IMR-90 (cell line): ENCODE results near the gene SAP30BP. TPM values are rescaled to one million over a fixed set of nuclear protein-coding genes. Genes with fewer than 3 reads are reported as not detected.

Source experiments
- ATAC-seq: fragments of 200-7000 bp; cut with Tn5 transposase; 2 replicates; pipeline ENCODE4 v1.9.1; 2020; ENCODE audit warnings: low read depth, mild to moderate bottlenecking, moderate library complexity
- BruUV-seq: library from RNA; stranded (reverse); fragments of 400-500 nt; replicated peaks from 2 replicates; lab custom pipeline; 2021; lab: Mats Ljungman, UMichigan
- CTCF ChIA-PET: fragments of 300-600 bp; formaldehyde crosslinking; extraction: SDS; loops from one replicate; lab custom pipeline; 2021; ENCODE audit warnings: antibody characterized with exemption; lab: Yijun Ruan, JAX
- POLR2A ChIA-PET: fragments of 300-600 bp; sonication (Branson Sonifier 250); formaldehyde crosslinking; loops from one replicate; lab custom pipeline; 2022; ENCODE audit warnings: antibody characterized with exemption; ENCODE audit not compliant: unreplicated experiment; lab: Charles Lee
- DNase-seq: peaks from one replicate; pipeline ENCODE4 v3.0.0; 2013
- H2AFZ ChIP-seq: replicated peaks from 2 replicates; pipeline ENCODE3; 2013; ENCODE audit warnings: low read length, mild to moderate bottlenecking; ENCODE audit not compliant: poor library complexity
- H2AK5ac ChIP-seq: 2 replicates; pipeline ENCODE4 v1.6.1; 2013; ENCODE audit warnings: low read depth, low read length, inconsistent platforms
- H2AK9ac ChIP-seq: replicated peaks from 2 replicates; pipeline ENCODE3; 2013; ENCODE audit warnings: mild to moderate bottlenecking, low read depth, low read length, moderate library complexity; ENCODE audit not compliant: poor library complexity
- H2BK120ac ChIP-seq: 2 replicates; pipeline ENCODE4 v1.6.1; 2013; ENCODE audit warnings: low read depth, low read length, inconsistent platforms
- H2BK15ac ChIP-seq: 3 replicates; pipeline ENCODE4 v1.6.1; 2013; ENCODE audit warnings: low read depth, low read length, inconsistent platforms
- H2BK20ac ChIP-seq: 2 replicates; pipeline ENCODE4 v1.6.1; 2013; ENCODE audit warnings: low read depth, mild to moderate bottlenecking, inconsistent platforms, low read length, moderate library complexity
- H2BK5ac ChIP-seq: 2 replicates; pipeline ENCODE4 v1.6.1; 2013; ENCODE audit warnings: mild to moderate bottlenecking, low read depth, low read length, inconsistent platforms; ENCODE audit not compliant: poor library complexity, severe bottlenecking
- H3K14ac ChIP-seq: replicated peaks from 2 replicates; pipeline ENCODE4 v1.6.1; 2013; ENCODE audit warnings: low read depth, low read length, inconsistent platforms
- H3K18ac ChIP-seq: 2 replicates; pipeline ENCODE4 v1.6.1; 2013; ENCODE audit warnings: low read depth, low read length, control low read depth
- H3K23ac ChIP-seq: 2 replicates; pipeline ENCODE4 v1.6.1; 2013; ENCODE audit warnings: low read depth, low read length, inconsistent platforms
- H3K27ac ChIP-seq: 2 replicates; pipeline ENCODE4 v1.5.1; 2013; ENCODE audit warnings: mild to moderate bottlenecking, control low read depth, low read length; ENCODE audit not compliant: insufficient read depth
- H3K27me3 ChIP-seq: 2 replicates; pipeline ENCODE4 v1.6.1; 2013; ENCODE audit warnings: low read length; ENCODE audit not compliant: control insufficient read depth, insufficient read depth
- H3K36me3 ChIP-seq: 2 replicates; pipeline ENCODE4 v1.6.1; 2013; ENCODE audit warnings: low read length, mixed read lengths; ENCODE audit not compliant: control insufficient read depth, insufficient read depth
- H3K4ac ChIP-seq: 2 replicates; pipeline ENCODE4 v1.6.1; 2013; ENCODE audit warnings: low read depth, low read length, inconsistent platforms
- H3K4me1 ChIP-seq: 2 replicates; pipeline ENCODE4 v1.6.1; 2013; ENCODE audit warnings: low read length, mixed read lengths; ENCODE audit not compliant: control insufficient read depth, insufficient read depth
- H3K4me2 ChIP-seq: 2 replicates; pipeline ENCODE4 v1.6.1; 2013; ENCODE audit warnings: low read depth, mild to moderate bottlenecking, control low read depth, low read length, moderate library complexity
- H3K4me3 ChIP-seq: 2 replicates; pipeline ENCODE4 v1.5.1; 2013; ENCODE audit warnings: low read depth, mild to moderate bottlenecking, control low read depth, low read length, moderate library complexity; ENCODE audit not compliant: insufficient read depth
- H3K56ac ChIP-seq: 2 replicates; pipeline ENCODE4 v1.6.1; 2013; ENCODE audit warnings: low read length, inconsistent platforms; ENCODE audit not compliant: insufficient read depth; ENCODE audit errors: extremely low read depth
- H3K79me1 ChIP-seq, 2 experiments: 2 replicates each; pipeline ENCODE4 v1.6.1; 2013; ENCODE audit warnings: low read length in 2 of 2, inconsistent platforms in 1 of 2, low read depth in 1 of 2
- H3K9ac ChIP-seq: 2 replicates; pipeline ENCODE4 v1.6.1; 2013; ENCODE audit warnings: low read depth, low read length, control low read depth
- H3K9me1 ChIP-seq: 2 replicates; pipeline ENCODE4 v1.6.1; 2013; ENCODE audit warnings: low read length, inconsistent platforms; ENCODE audit not compliant: insufficient read depth
- H3K9me3 ChIP-seq: 2 replicates; pipeline ENCODE4 v1.6.1; 2013; ENCODE audit warnings: low read length; ENCODE audit not compliant: control insufficient read depth, insufficient read depth
- H4K20me1 ChIP-seq: 2 replicates; pipeline ENCODE4 v1.6.1; 2013; ENCODE audit warnings: low read length, inconsistent platforms; ENCODE audit not compliant: insufficient read depth
- H4K5ac ChIP-seq: 2 replicates; pipeline ENCODE4 v1.6.1; 2013; ENCODE audit warnings: mild to moderate bottlenecking, low read depth, low read length, control low read depth
- H4K8ac ChIP-seq, 2 experiments: 2 replicates each; pipeline ENCODE4 v1.6.1; 2013; ENCODE audit warnings: low read depth in 2 of 2, low read length in 2 of 2, control low read depth in 1 of 2, inconsistent platforms in 1 of 2
- H4K91ac ChIP-seq: 2 replicates; pipeline ENCODE4 v1.6.1; 2013; ENCODE audit warnings: low read depth, low read length, inconsistent platforms; ENCODE audit not compliant: insufficient read depth
- BHLHE40 ChIP-seq: fragments of 150-350 bp; IDR thresholded peaks from 2 replicates; pipeline ENCODE4 v1.6.1; 2016; ENCODE audit warnings: mild to moderate bottlenecking, low read depth, low read length
- CEBPB ChIP-seq: IDR thresholded peaks from 2 replicates; pipeline ENCODE4 v1.6.1; 2012; ENCODE audit warnings: low read depth, low read length, improper control_type of control experiment
- CHD1 ChIP-seq: IDR thresholded peaks from 2 replicates; pipeline ENCODE4 v1.6.1; 2012; ENCODE audit warnings: low read depth, low read length, improper control_type of control experiment
- FOS ChIP-seq: fragments of 150-350 bp; IDR thresholded peaks from 2 replicates; pipeline ENCODE4 v1.6.1; 2016; ENCODE audit warnings: low read depth, low read length
- MAFK ChIP-seq: IDR thresholded peaks from 2 replicates; pipeline ENCODE4 v1.6.1; 2012; ENCODE audit warnings: low read depth, low read length, improper control_type of control experiment
- MAZ ChIP-seq: IDR thresholded peaks from 2 replicates; pipeline ENCODE4 v1.6.1; 2012; ENCODE audit warnings: low read depth, mild to moderate bottlenecking, low read length, improper control_type of control experiment, moderate library complexity, borderline replicate concordance
- MXI1 ChIP-seq: IDR thresholded peaks from 2 replicates; pipeline ENCODE4 v1.6.1; 2012; ENCODE audit warnings: low read depth, mild to moderate bottlenecking, low read length, moderate library complexity, borderline replicate concordance
- NFE2L2 ChIP-seq: fragments of 150-350 bp; IDR thresholded peaks from 2 replicates; pipeline ENCODE4 v1.6.1; 2016; ENCODE audit warnings: low read depth, mild to moderate bottlenecking, low read length
- RAD21 ChIP-seq: IDR thresholded peaks from 2 replicates; pipeline ENCODE4 v1.6.1; 2012; ENCODE audit warnings: low read length, improper control_type of control experiment
- RCOR1 ChIP-seq: IDR thresholded peaks from 2 replicates; pipeline ENCODE4 v1.6.1; 2012; ENCODE audit warnings: mild to moderate bottlenecking, low read length, improper control_type of control experiment; ENCODE audit not compliant: insufficient replicate concordance
- RFX5 ChIP-seq: IDR thresholded peaks from 2 replicates; pipeline ENCODE4 v1.8.0; 2012; ENCODE audit warnings: low read depth, mild to moderate bottlenecking, low read length, moderate library complexity
- SMC3 ChIP-seq: fragments of 150-350 bp; IDR thresholded peaks from 2 replicates; pipeline ENCODE4 v1.6.1; 2016; ENCODE audit warnings: low read depth, mild to moderate bottlenecking, antibody characterized with exemption, low read length, moderate library complexity
- WGBS, 2 experiments: methylation state at CpG; one replicate each; pipeline versions ENCODE4 v1.1.5 to v1.1.7; 2013; ENCODE audit warnings: missing lambda C conversion rate in 2 of 2; ENCODE audit not compliant: insufficient read length in 1 of 2; ENCODE audit errors: extremely low coverage in 2 of 2; 5-methylcytosine and 5-hydroxymethylcytosine counted together
- dilution Hi-C: fragments of 300-500 bp; cut with HindIII; formaldehyde crosslinking; loops from one replicate; pipeline ENCODE4 v1.14.3; 2018; ENCODE audit warnings: low sequenced_read_pairs; ENCODE audit not compliant: unreplicated experiment
- in situ Hi-C: fragments of 300-500 bp; cut with MboI; formaldehyde crosslinking; loops from 3 replicates; pipeline ENCODE4 v1.14.3; 2019; ENCODE audit warnings: low sequenced_read_pairs, inconsistent platforms, mixed read lengths
- intact Hi-C: fragments of 100-400 bp; cut with micrococcal nuclease; formaldehyde crosslinking; loops from 2 replicates; pipeline ENCODE4 v1.10.0; 2022
- polyA plus RNA-seq, 3 experiments: library from polyadenylated mRNA; depleted of rRNA; stranded (reverse); fragments of >200 nt; gene quantifications; 2 replicates each; pipeline ENCODE4 v1.2.3, GENCODE V29; 2012; ENCODE audit warnings: low replicate concordance in 1 of 3
- total RNA-seq: library from RNA; depleted of rRNA; stranded (reverse); fragments of >200 nt; gene quantifications from 2 replicates; pipeline ENCODE4 v1.2.3, GENCODE V29; 2012
- TF ChIP-seq, protein P1 (sequence below): fragments of 150-350 bp; IDR thresholded peaks from 2 replicates; pipeline ENCODE4 v1.6.1; 2016; ENCODE audit warnings: low read depth, mild to moderate bottlenecking, low read length, moderate library complexity, borderline replicate concordance
- TF ChIP-seq, protein P2 (sequence below): conservative IDR thresholded peaks from 2 replicates; pipeline ENCODE4 v1.5.1; 2012; ENCODE audit warnings: mild to moderate bottlenecking, low read depth, low read length, improper control_type of control experiment
- TF ChIP-seq, protein P3 (sequence below): fragments of 150-350 bp; IDR thresholded peaks from 2 replicates; pipeline ENCODE4 v1.6.1; 2017; ENCODE audit warnings: mild to moderate bottlenecking, antibody characterized with exemption, low read length, low read depth

The SAP30BP gene
- total and polyA plus RNA-seq, 2 of the 4 experiments (the other 2 are of a cell fraction), result 70.4 to 139 TPM

DNA sequence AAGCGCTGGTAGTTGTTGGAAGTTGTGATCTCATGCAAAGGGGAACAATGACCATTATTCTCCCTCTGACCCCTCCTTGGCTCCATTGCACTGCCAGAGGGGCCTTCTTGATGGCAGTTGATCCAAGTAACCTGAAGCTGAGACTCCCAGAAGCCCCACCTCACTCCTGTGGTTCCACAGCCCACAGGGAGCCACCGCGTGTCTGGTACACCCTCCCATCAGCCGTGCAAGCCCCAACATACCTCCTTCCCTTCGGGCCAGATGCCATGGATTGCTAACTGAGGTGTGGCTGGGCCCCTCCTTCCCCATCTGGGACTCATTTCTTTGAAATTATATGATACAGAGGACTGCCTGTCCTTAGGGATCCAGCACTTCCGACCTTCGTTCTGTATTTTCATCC is 17.8 kb downstream of the SAP30BP start:
- Histone ChIP-seq H3K27me3 (no peaks in the 10 kb centered on the region), H3K9ac (no peak overlapping the region), H4K20me1 (peaks cover 58% of the 10 kb centered on the region), H3K27ac (no peak overlapping the region), H3K4me3 (no peak overlapping the region), H3K4me1 (peaks cover 9% of the 10 kb centered on the region), H2AK5ac (peak overlapping the region; percentile 10; the same call in 1 of the 2 replicates), H4K8ac (no peak overlapping the region), H4K91ac (no peak overlapping the region), H3K23ac (no peak overlapping the region; the same call in 1 of the 2 replicates), H2BK5ac (no peak overlapping the region), H3K56ac (no peak overlapping the region), H4K5ac (no peak overlapping the region), H2BK20ac (no peak overlapping the region), H3K18ac (no peak overlapping the region), H3K79me1 (peaks cover 51 to 85% of the 10 kb centered on the region in 2 experiments), H3K36me3 (peaks cover 22% of the 10 kb centered on the region), H2BK15ac (no peak overlapping the region), H2AK9ac (no peak overlapping the region), H3K9me1 (peaks cover 24% of the 10 kb centered on the region), H3K4ac (no peak overlapping the region), H2BK120ac (no peak overlapping the region; the same call in 1 of the 2 replicates), H3K9me3 (no peaks in the 10 kb centered on the region), H2AFZ (no peak overlapping the region), H3K4me2 (no peak overlapping the region), H3K14ac (no peak overlapping the region)
- no CpG with 5 or more reads among the region's 7 CpGs for WGBS, 2 experiments
- no peak for DNase-seq
- BruUV-seq, result no TSS peak
- in situ Hi-C loops, result no loop called here
- ChIA-PET CTCF (interaction anchor here (5.7 kb wide), 1 partner anchor 63 kb away, joined by 18 read pairs; no protein-coding TSS in a partner anchor), POLR2A (no interaction called here)
- TF ChIP-seq, protein P1, sequence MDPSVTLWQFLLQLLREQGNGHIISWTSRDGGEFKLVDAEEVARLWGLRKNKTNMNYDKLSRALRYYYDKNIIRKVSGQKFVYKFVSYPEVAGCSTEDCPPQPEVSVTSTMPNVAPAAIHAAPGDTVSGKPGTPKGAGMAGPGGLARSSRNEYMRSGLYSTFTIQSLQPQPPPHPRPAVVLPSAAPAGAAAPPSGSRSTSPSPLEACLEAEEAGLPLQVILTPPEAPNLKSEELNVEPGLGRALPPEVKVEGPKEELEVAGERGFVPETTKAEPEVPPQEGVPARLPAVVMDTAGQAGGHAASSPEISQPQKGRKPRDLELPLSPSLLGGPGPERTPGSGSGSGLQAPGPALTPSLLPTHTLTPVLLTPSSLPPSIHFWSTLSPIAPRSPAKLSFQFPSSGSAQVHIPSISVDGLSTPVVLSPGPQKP, result no peak
- TF ChIP-seq MAFK (no peak), BHLHE40 (no peak), FOS (no peak), RAD21 (no peak), MAZ (no peak), MXI1 (no peak), CHD1 (no peak), CEBPB (no peak), SMC3 (no peak), RFX5 (no peak), RCOR1 (no peak), NFE2L2 (no peak)
- TF ChIP-seq, protein P2, sequence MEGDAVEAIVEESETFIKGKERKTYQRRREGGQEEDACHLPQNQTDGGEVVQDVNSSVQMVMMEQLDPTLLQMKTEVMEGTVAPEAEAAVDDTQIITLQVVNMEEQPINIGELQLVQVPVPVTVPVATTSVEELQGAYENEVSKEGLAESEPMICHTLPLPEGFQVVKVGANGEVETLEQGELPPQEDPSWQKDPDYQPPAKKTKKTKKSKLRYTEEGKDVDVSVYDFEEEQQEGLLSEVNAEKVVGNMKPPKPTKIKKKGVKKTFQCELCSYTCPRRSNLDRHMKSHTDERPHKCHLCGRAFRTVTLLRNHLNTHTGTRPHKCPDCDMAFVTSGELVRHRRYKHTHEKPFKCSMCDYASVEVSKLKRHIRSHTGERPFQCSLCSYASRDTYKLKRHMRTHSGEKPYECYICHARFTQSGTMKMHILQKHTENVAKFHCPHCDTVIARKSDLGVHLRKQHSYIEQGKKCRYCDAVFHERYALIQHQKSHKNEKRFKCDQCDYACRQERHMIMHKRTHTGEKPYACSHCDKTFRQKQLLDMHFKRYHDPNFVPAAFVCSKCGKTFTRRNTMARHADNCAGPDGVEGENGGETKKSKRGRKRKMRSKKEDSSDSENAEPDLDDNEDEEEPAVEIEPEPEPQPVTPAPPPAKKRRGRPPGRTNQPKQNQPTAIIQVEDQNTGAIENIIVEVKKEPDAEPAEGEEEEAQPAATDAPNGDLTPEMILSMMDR, result no peak
- TF ChIP-seq, protein P3, sequence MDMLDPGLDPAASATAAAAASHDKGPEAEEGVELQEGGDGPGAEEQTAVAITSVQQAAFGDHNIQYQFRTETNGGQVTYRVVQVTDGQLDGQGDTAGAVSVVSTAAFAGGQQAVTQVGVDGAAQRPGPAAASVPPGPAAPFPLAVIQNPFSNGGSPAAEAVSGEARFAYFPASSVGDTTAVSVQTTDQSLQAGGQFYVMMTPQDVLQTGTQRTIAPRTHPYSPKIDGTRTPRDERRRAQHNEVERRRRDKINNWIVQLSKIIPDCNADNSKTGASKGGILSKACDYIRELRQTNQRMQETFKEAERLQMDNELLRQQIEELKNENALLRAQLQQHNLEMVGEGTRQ, result no peak
- dilution Hi-C loops, result no loop called here
- intact Hi-C loops, result no loop called here
- no peak for ATAC-seq
